GM18907 (cell line): ENCODE results near the gene FRMD8.
A peak's percentile ranks its signal among the peaks of the same experiment; 100 is the strongest.
"Not testable (repeated sequence)": the region's sequence is repeated elsewhere in the genome, so short reads cannot be mapped to it uniquely, and the experiment has no call there.

Experiments used
- ATAC-seq: cut with Tn5 transposase; IDR thresholded peaks from one replicate; pipeline ENCODE4 v1.9.1; 2021; ENCODE audit warnings: mild to moderate bottlenecking, moderate library complexity; ENCODE audit not compliant: unreplicated experiment

FRMD8 gene

GRCh38 chr11:65448418-65449105 is 62.1 kb downstream of the FRMD8 start:
- ATAC-seq: no peak

DNA sequence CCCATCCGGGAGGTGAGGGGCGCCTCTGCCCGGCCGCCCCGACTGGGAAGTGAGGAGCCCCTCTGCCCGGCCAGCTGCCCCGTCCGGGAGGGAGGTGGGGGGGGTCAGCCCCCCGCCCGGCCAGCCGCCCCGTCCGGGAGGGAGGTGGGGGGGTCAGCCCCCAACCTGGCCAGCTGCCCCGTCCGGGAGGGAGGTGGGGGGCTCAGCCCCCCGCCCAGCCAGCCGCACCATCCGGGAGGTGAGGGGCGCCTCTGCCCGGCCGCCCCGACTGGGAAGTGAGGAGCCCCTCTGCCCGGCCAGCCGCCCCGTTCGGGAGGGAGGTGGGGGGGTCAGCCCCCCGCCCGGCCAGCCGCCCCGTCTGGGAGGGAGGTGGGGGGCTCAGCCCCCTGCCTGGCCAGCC is 64.9 kb downstream of the FRMD8 start:
- not testable (repeated sequence) for ATAC-seq

GRCh38 chr11:65452259-65452658 is 65.8 kb downstream of the FRMD8 start:
- not testable (repeated sequence) for ATAC-seq

DNA sequence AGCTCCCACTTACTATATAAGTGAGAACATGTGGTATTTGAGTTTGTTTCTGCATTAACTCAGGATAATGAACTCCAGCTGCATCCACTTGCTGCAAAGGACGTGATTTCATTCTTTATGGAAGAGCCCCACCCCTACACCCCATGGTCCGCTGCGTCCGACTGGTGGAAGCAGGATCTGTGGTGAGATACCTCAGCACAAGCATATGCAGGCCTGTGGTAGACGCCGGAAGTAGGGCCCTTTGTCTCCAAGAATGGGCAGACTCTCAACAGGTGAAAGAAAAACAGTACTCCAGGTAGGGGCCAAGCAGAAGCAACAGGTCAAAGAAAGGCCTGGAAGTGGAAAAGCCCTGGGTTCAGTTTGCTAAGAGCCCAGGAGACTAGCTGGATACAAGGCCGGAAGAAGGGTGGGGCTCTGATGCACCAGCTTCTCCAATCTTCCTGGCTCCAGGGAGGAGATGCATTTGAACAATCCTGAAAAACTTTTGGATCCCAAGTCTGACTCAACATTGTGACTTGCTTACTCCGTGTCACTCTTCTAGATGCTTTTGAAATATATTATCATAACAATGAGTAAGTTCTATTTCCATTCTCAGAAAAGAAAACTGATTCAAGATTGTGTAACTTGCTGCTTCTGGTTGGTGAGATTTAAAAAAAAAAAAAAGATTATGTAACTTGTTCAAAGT is 66.5 kb downstream of the FRMD8 start:
- ATAC-seq: no peak

GRCh38 chr11:65454311-65454695 is 67.9 kb downstream of the FRMD8 start:
- no peak for ATAC-seq

DNA sequence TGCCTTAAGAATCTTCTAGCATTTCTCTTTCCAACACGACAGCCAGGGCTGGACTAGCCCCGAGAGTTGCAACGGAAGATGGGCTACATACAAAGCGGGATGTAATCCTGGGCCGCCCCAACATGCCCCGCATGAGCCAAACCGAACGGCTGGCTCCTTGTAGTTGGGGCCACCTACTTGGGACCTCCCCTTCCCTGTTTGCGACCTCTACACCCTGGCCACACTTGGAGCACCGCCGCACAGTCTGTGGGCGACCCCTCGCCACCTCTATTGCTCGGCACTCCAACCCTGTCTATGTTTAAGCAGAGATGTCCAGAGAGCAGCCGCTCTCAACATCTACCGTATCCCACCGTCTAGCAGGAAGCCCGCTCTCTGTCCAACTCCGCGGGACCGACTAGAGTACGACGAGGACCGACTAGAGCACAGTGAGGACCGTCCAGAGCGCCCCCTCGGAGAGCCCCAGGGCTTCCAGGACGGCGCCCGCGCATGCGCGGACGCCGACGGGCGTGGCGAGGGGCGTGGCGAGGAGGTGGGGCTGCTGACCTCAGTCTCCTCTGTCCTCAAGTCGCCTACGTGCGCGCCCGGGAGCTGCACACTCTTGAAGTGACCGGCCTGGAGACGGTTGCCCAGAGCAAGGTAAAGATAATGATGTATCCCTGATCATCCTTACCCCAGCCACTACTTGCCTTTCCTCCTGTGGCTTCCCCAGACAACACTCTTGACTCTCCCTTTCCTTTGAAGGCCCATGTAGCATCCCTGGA is 68.4 kb downstream of the FRMD8 start:
- ATAC-seq: peak; percentile 87

DNA sequence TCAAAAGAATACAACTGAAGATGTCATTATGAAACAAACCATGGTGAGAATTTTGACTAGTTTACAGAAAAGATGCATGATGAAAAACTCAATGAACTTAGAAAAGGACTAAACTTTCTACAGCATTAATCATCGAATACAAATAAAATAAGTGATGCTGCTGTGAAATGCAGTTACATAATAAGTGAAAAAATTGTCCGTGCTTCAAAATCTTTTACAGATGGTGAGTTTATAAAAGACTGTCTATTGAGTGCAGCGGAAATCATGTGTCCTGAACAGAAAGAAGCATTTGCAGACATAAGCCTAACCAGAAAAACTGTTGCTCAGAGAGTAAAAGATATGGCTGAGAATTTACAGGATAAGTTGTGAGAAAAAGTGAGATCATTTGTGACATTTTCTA is 70.0 kb downstream of the FRMD8 start:
- ATAC-seq: no peak

DNA sequence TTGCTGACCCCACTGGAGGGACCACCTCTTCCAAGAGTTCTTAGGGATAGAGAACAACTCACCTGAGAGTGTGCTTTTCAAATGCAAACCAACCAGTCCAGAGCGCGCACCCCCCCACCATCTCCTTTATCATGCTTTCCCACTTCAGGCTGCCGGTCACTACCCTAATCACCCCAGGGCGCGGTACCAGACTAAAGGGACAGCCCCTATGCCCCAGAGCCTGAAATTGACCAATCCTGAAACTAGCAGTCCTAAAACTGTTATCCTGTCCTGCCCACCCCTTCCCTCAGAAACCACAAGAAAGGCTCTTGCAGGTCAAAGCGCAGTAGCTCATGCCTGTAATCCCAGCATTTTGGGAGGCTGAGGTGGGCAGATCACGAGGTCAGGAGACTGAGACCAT is 73.1 kb downstream of the FRMD8 start:
- no peak for ATAC-seq
